HG02852 (cell line): ENCODE data around the gene INIP.

Source experiments
- ATAC-seq: cut with Tn5 transposase; IDR thresholded peaks from one replicate; pipeline ENCODE4 v1.9.1; 2021; ENCODE audit warnings: mild to moderate bottlenecking, moderate library complexity; ENCODE audit not compliant: unreplicated experiment

Gene INIP

DNA sequence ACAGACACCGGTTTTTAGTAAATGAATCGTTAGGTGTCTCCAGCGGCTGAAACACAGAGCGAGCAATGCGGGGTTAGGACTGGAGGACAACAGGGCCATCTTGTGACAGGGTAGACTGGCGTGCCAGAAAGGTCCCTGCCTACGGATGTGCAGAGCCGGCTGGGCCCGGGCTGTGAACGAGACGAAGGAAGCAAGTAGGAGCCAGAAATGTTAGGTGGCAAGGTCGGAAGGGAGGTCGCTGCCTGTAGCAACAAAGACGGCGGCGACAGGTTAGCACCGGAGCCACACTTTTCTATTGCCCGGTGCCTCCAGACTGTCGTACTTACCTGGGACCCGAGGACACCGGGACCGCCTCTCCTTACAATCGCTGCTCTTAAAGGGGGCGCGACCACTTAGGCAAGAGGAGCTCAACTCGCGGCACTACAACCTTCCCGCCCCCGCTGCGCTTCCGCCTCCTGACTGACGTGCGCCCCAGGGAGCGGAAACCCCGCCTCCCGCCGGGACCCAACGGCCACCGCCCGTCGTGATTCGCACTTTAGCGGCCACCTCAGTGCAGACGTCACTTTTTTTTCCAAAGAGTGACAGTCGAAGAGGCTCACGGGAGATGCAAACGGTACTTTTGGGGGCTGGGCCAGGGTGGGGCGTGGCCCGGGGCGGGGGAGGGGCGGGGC lies at the start of gene INIP:
Gene INIP, minus strand, starts transcription at position 457 of the 671 bp plus-strand sequence. CDS start 1,632 bp downstream, outside the sequence.
- ATAC-seq = peak; percentile 95

DNA sequence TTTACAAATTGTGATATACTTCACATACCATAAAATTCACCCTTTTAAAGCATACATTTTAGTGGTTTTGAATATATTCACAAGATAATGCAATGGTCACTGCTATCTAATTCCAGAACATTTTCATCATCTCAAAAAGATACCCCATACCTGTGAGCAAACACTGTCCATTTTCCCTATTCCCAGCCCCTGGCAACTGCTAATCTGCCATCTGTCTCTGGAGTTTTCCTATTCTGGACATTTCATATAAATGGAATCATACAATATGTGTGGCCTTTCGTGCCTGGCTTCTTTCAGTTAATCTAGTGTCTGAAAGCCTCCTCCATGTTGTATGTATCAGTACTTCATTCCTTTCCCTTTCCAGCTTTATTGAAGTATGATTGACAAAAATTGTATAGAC lies 47.4 kb upstream of the INIP start:
- no peak for ATAC-seq

GRCh38 chr9:112764837-112765236 lies 46.9 kb upstream of the INIP start:
- no peak for ATAC-seq

DNA sequence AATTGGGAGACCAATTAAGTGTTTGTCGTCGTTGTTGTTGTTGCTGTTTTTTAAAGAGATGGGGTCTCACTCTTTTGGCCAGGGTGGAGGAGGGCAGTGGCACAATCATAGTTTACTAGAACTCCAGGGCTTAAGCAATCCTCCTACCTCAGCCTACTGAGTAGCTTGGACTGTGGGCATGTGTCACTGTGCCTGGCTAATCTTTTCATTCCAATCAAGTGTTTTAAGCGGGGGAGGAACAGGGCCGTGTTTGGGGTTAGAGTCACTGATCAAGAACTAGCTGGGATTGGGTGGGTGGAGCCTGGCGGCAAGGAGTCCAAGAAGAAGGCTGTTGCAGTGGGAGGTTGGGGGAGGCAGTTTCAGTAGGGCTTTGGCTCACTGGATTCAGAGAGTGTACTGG lies 46.4 kb upstream of the INIP start:
- no peak for ATAC-seq

DNA sequence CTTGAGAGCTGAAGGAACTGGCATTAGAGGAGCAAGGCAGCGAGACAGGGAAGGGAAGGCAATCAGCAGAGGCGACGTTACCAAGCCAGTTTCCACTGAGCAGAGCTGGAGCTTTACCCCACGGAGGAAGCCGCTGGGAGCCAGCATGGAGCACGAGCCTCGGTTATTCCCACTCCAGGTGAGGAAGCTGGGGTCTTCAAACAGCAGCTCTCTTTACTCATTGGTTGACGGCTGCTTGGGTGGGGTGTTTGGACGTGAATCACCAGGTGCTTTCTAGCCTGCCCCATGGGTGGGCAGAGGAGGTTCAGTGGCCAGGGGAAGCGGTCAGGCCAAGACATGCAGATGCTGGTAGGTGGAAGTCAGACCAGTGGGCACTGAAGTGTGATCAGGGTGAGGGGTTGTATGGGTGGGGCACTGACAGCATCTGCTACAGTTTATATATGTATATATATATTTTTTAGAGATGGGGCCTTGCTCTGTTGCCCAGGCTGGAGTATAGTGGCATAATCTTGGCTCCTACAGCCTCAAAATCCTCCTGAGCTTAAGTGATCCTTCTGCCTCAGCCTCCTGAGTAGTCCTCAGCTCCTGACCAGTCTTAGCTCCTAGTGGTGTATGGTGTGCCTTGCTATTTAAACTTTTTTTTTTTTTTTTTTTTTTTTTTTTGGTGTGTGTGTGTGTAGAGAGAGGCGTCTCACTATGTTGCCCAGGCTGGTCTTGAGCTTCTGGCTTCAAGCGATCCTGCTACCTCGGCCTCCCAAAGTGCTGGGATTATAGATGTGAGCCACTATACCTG lies 45.0 kb upstream of the INIP start:
- no peak for ATAC-seq

GRCh38 chr9:112761912-112762655 lies 44.2 kb upstream of the INIP start:
- no peak for ATAC-seq

GRCh38 chr9:112760821-112761220 lies 42.9 kb upstream of the INIP start:
- ATAC-seq = no peak

- ATAC-seq = no peak
Measured at GRCh38 chr9:112757940-112758339, 40.0 kb upstream of the INIP start.

GRCh38 chr9:112757282-112757883 lies 39.5 kb upstream of the INIP start:
- ATAC-seq = no peak

- no peak for ATAC-seq
Measured at GRCh38 chr9:112755675-112756074, 37.8 kb upstream of the INIP start.

DNA sequence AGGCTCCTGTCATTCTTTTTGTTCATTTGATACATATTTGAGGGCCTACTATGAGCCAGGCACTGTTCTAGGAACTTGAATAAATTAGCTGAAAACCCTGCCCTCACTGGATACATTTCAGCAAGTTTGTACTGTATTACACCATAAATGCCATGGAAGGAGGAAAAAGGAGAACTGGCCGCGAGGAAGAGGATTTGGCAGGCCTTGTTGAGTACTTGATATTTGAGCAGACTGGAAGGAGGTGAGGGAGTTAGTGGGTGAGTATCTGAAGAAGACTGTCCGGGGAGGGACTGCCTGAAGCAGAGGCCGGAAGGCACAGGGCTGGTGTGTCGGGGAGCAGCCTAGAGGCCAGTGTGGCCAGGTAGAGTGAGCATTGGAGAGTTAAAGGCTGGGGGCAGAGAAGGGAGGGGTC lies 37.1 kb upstream of the INIP start:
- ATAC-seq = no peak

GRCh38 chr9:112754578-112754977 lies 36.7 kb upstream of the INIP start:
- no peak for ATAC-seq

GRCh38 chr9:112753725-112754124 lies 35.8 kb upstream of the INIP start:
- no peak for ATAC-seq

- ATAC-seq = no peak
Measured at GRCh38 chr9:112752334-112753125, 34.6 kb upstream of the INIP start.

GRCh38 chr9:112751056-112751795 lies 33.3 kb upstream of the INIP start:
- ATAC-seq = peak; percentile 35

DNA sequence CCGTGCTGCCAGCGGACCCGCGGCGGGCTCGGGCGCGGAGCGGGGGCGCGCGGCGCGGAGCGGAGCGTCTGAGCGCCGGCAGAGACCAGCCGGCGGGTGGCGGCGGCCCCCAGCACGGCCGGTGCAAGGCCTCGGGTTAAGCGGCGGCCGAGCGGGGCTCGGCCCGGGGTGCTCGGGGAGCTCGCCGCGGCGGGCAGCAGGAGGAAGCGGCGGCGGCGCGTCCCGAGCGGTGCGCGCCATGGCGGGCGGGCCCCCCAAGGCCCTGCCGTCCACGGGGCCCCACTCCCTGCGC lies 32.8 kb upstream of the INIP start:
- peak; percentile 45 for ATAC-seq

DNA sequence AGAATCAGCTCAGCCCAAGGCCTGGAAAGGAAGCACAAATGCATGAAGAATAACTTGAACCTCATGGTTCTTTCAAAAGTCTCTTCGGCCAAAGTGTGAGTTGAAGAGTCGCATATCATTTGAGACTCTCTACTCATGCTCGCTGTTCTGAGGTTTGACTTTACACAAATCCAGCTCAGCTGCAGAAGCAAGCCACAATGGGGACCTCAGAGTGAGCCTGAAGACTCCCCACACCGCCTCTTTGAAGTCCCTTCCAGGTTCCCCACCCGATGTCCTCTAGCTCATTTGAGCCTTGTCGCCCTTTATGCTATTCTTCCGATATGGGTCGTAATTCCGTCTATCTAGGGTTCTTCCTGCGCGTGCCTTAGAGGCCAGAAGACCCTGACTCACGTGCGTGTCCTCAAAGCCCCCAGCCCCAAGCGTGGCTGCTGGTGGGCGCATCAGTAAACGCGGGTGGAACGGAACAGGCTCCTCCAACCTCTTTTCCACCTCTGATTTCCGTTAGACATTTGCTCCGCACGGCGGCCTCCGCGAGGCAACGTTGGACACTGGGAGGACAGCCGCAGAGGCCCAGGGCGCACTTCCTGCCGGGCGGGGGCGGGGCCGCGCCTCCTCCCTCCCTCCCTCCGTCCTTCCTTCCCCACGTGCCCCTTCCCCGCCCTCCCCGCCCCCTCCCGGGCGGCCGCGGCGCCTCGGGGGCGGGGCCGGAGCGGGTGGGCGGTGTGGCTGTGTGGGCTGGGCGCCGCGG lies 32.3 kb upstream of the INIP start, which contains the start of gene SNX30:
Gene SNX30, plus strand, starts transcription at position 745 of the 748 bp plus-strand sequence. CDS start 242 bp downstream, outside the sequence.
- peak; percentile 73 for ATAC-seq

- ATAC-seq = no peak
Measured at GRCh38 chr9:112747094-112747493, 29.2 kb upstream of the INIP start.

- ATAC-seq = no peak
Measured at GRCh38 chr9:112744177-112744576, 26.3 kb upstream of the INIP start.
